ENCODE results near the gene B3GNT2.

B3GNT2 gene

GRCh38 chr2:62176801-62177200, 19.1 kb upstream of the B3GNT2 start:
- Histone ChIP-seq H3K4me3 (IDR thresholded peaks at IDR 0.05; ENCODE audit: insufficient read depth, low read depth, low read length) (no peak overlapping the region), H3K36me3 (ENCODE audit: insufficient read depth) (no peaks in the 10 kb centered on the region), H3K79me2 (ENCODE audit: insufficient read depth, low read depth) (no peaks in the 10 kb centered on the region), H3K4me2 (no peak overlapping the region), H4K20me1 (ENCODE audit: insufficient read depth) (no peaks in the 10 kb centered on the region), H3K9ac (no peak overlapping the region), H3K27me3 (ENCODE audit: insufficient read depth, low read depth) (no peaks in the 10 kb centered on the region), H3K4me1 (ENCODE audit: low read depth, poor library complexity, severe bottlenecking) (no peaks in the 10 kb centered on the region), H2AFZ (ENCODE audit: low read depth) (no peak overlapping the region), H3K27ac (no peak overlapping the region)
- TF ChIP-seq CTCF (conservative IDR thresholded peaks at IDR 0.05; ENCODE audit: low read depth, low read length) = no peak

- Histone ChIP-seq H3K4me2 (no peak overlapping the region), H2AFZ (ENCODE audit: low read depth) (no peak overlapping the region), H3K9ac (no peak overlapping the region), H3K4me1 (ENCODE audit: low read depth, poor library complexity, severe bottlenecking) (no peaks in the 10 kb centered on the region), H4K20me1 (ENCODE audit: insufficient read depth) (no peaks in the 10 kb centered on the region), H3K27ac (no peak overlapping the region), H3K36me3 (ENCODE audit: insufficient read depth) (no peaks in the 10 kb centered on the region), H3K27me3 (ENCODE audit: insufficient read depth, low read depth) (no peaks in the 10 kb centered on the region), H3K79me2 (ENCODE audit: insufficient read depth, low read depth) (no peaks in the 10 kb centered on the region), H3K4me3 (IDR thresholded peaks at IDR 0.05; ENCODE audit: insufficient read depth, low read depth, low read length) (no peak overlapping the region)
- no peak for TF ChIP-seq CTCF (conservative IDR thresholded peaks at IDR 0.05; ENCODE audit: low read depth, low read length)
Observed at GRCh38 chr2:62177392-62178049, 18.4 kb upstream of the B3GNT2 start.

- Histone ChIP-seq H4K20me1 (ENCODE audit: insufficient read depth) (no peaks in the 10 kb centered on the region), H2AFZ (ENCODE audit: low read depth) (no peak overlapping the region), H3K4me1 (ENCODE audit: low read depth, poor library complexity, severe bottlenecking) (no peaks in the 10 kb centered on the region), H3K36me3 (ENCODE audit: insufficient read depth) (no peaks in the 10 kb centered on the region), H3K4me2 (no peak overlapping the region), H3K9ac (no peak overlapping the region), H3K27ac (no peak overlapping the region), H3K27me3 (ENCODE audit: insufficient read depth, low read depth) (no peaks in the 10 kb centered on the region), H3K4me3 (IDR thresholded peaks at IDR 0.05; ENCODE audit: insufficient read depth, low read depth, low read length) (no peak overlapping the region), H3K79me2 (ENCODE audit: insufficient read depth, low read depth) (no peaks in the 10 kb centered on the region)
- TF ChIP-seq CTCF (conservative IDR thresholded peaks at IDR 0.05; ENCODE audit: low read depth, low read length) = no peak
Observed at GRCh38 chr2:62178741-62179271, 17.1 kb upstream of the B3GNT2 start.

- Histone ChIP-seq H3K79me2 (ENCODE audit: insufficient read depth, low read depth) (no peaks in the 10 kb centered on the region), H3K4me1 (ENCODE audit: low read depth, poor library complexity, severe bottlenecking) (no peaks in the 10 kb centered on the region), H4K20me1 (ENCODE audit: insufficient read depth) (no peaks in the 10 kb centered on the region), H3K27me3 (ENCODE audit: insufficient read depth, low read depth) (no peaks in the 10 kb centered on the region), H3K27ac (no peak overlapping the region), H3K9ac (no peak overlapping the region), H2AFZ (ENCODE audit: low read depth) (no peak overlapping the region), H3K4me2 (no peak overlapping the region), H3K4me3 (IDR thresholded peaks at IDR 0.05; ENCODE audit: insufficient read depth, low read depth, low read length) (no peak overlapping the region), H3K36me3 (ENCODE audit: insufficient read depth) (no peaks in the 10 kb centered on the region)
- TF ChIP-seq CTCF (conservative IDR thresholded peaks at IDR 0.05; ENCODE audit: low read depth, low read length) = no peak
Observed at GRCh38 chr2:62180975-62181374, 14.9 kb upstream of the B3GNT2 start.

Measured in KMS-11 (cell line).